Liver (tissue), 9 donors: ENCODE measurements around the gene IFIT1B. TPM values are rescaled to one million over a fixed set of nuclear protein-coding genes. Genes with fewer than 3 reads are reported as not detected.
A peak's percentile ranks its signal among the peaks of the same experiment; 100 is the strongest.

Experiments
- DNase-seq: peaks from one replicate; pipeline ENCODE4 v3.0.0-alpha.2; 2017; ENCODE audit warnings: low spot score
- H3K27ac ChIP-seq, 2 donors: one replicate each; pipeline ENCODE4 v1.7.0; 2013; ENCODE audit warnings: inconsistent platforms in 2 of 2, low read length in 2 of 2, control low read depth in 1 of 2, low read depth in 1 of 2, mild to moderate bottlenecking in 1 of 2
- H3K27me3 ChIP-seq, 4 donors: one replicate each; pipeline versions ENCODE4 v1.6.1 to v1.7.0; 2013; ENCODE audit warnings: low read length in 3 of 4, inconsistent platforms in 1 of 4, mild to moderate bottlenecking in 1 of 4, moderate library complexity in 1 of 4; ENCODE audit not compliant: control insufficient read depth in 4 of 4, insufficient read depth in 4 of 4
- H3K36me3 ChIP-seq, 4 donors: one replicate each; pipeline versions ENCODE4 v1.6.1 to v1.7.0; 2013; ENCODE audit warnings: low read length in 3 of 4, mild to moderate bottlenecking in 3 of 4, low read depth in 1 of 4, moderate library complexity in 1 of 4; ENCODE audit not compliant: control insufficient read depth in 4 of 4, insufficient read depth in 3 of 4
- H3K4me1 ChIP-seq, 4 donors: one replicate each; pipeline versions ENCODE4 v1.6.1 to v1.7.0; 2013; ENCODE audit warnings: low read length in 3 of 4, mild to moderate bottlenecking in 3 of 4, moderate library complexity in 1 of 4; ENCODE audit not compliant: control insufficient read depth in 4 of 4, insufficient read depth in 4 of 4
- H3K4me3 ChIP-seq, 3 donors: one replicate each; pipeline versions ENCODE4 v1.6.1 to v1.7.0; 2013; ENCODE audit warnings: low read length in 3 of 3, control low read depth in 1 of 3, low read depth in 1 of 3, mild to moderate bottlenecking in 1 of 3
- H3K9ac ChIP-seq, 2 donors: one replicate each; pipeline ENCODE4 v1.7.0; 2013; ENCODE audit warnings: low read length in 2 of 2, mild to moderate bottlenecking in 2 of 2, moderate library complexity in 2 of 2, control low read depth in 1 of 2, low read depth in 1 of 2
- H3K9me3 ChIP-seq, 4 donors: one replicate each; pipeline versions ENCODE4 v1.6.1 to v1.7.0; 2013; ENCODE audit warnings: low read length in 3 of 4; ENCODE audit not compliant: control insufficient read depth in 4 of 4
- EGR1 ChIP-seq, 2 donors: IDR thresholded peaks; 2 replicates each; pipeline ENCODE4 v1.6.1; 2016 to 2018; ENCODE audit warnings: antibody characterized with exemption in 2 of 2, low read depth in 2 of 2
- FOXA1 ChIP-seq: IDR thresholded peaks from 2 replicates; pipeline ENCODE4 v1.6.1; 2016; ENCODE audit warnings: antibody characterized with exemption
- FOXA2 ChIP-seq: IDR thresholded peaks from 2 replicates; pipeline ENCODE4 v1.6.1; 2016; ENCODE audit warnings: antibody characterized with exemption
- GABPA ChIP-seq, 2 donors: IDR thresholded peaks in 1 of 2; conservative IDR thresholded peaks in 1 of 2; 2 replicates each; pipeline ENCODE4 v1.6.1; 2016; ENCODE audit warnings: antibody characterized with exemption in 2 of 2, mild to moderate bottlenecking in 1 of 2, moderate library complexity in 1 of 2
- HNF4A ChIP-seq, 2 donors: conservative IDR thresholded peaks; 2 replicates each; pipeline ENCODE4 v1.6.1; 2016; ENCODE audit warnings: antibody characterized with exemption in 2 of 2, mild to moderate bottlenecking in 2 of 2
- HNF4G ChIP-seq: IDR thresholded peaks from 2 replicates; pipeline ENCODE4 v1.6.1; 2016; ENCODE audit warnings: antibody characterized with exemption
- NR2F2 ChIP-seq: IDR thresholded peaks from 2 replicates; pipeline ENCODE4 v1.6.1; 2016; ENCODE audit warnings: antibody characterized with exemption
- RAD21 ChIP-seq, 2 donors: IDR thresholded peaks; 2 replicates each; pipeline ENCODE4 v1.6.1; 2016; ENCODE audit warnings: antibody characterized with exemption in 2 of 2, mild to moderate bottlenecking in 2 of 2
- RXRA ChIP-seq, 2 donors: IDR thresholded peaks; 2 replicates each; pipeline ENCODE4 v1.6.1; 2017 to 2018; ENCODE audit warnings: antibody characterized with exemption in 2 of 2, mild to moderate bottlenecking in 1 of 2
- SP1 ChIP-seq: IDR thresholded peaks from 2 replicates; pipeline ENCODE4 v1.6.1; 2018; ENCODE audit warnings: antibody characterized with exemption, mild to moderate bottlenecking
- TAF1 ChIP-seq: conservative IDR thresholded peaks from 2 replicates; pipeline ENCODE4 v1.6.1; 2016; ENCODE audit warnings: antibody characterized with exemption, mild to moderate bottlenecking
- YY1 ChIP-seq: IDR thresholded peaks from 2 replicates; pipeline ENCODE4 v1.6.1; 2016; ENCODE audit warnings: antibody characterized with exemption, mild to moderate bottlenecking
- whole genome bisulfite sequencing: extraction: QIAGEN DNeasy Blood & Tissue Kit; methylation state at CpG from one replicate; pipeline ENCODE4 v1.1.7; 2013; 5-methylcytosine and 5-hydroxymethylcytosine counted together
- polyA plus RNA-seq, 2 donors: library from polyadenylated mRNA; stranded (reverse) in 1 of 2; unstranded in 1 of 2; fragments of 200-250 nt in 1 of 2; fragments of >200 nt in 1 of 2; fragmentation: Nextera tagmentation in 1 of 2; extraction: Ambion mirVana in 1 of 2; gene quantifications; one replicate each; pipeline versions ENCODE4 v1.2.1 to v1.2.3, GENCODE V29; 2013 to 2015
- total RNA-seq, 2 donors: library from RNA; depleted of rRNA; stranded (reverse); fragments of >200 nt; gene quantifications; one replicate each; pipeline ENCODE4 v1.2.3, GENCODE V29; 2014
- TF ChIP-seq, protein P1 (sequence below): IDR thresholded peaks from 2 replicates; pipeline ENCODE4 v1.6.1; 2016; ENCODE audit warnings: antibody characterized with exemption
- TF ChIP-seq, protein P2 (sequence below): IDR thresholded peaks from 2 replicates; pipeline ENCODE4 v1.6.1; 2016; ENCODE audit warnings: antibody characterized with exemption
- TF ChIP-seq, protein P3 (sequence below): IDR thresholded peaks from 2 replicates; pipeline ENCODE4 v1.6.1; 2016; ENCODE audit warnings: antibody characterized with exemption
- TF ChIP-seq, protein P4 (sequence below): fragments of 150-350 bp; IDR thresholded peaks from 2 replicates; pipeline ENCODE4 v1.5.1; 2017; ENCODE audit warnings: improper control_type of control experiment, low read depth, low read length; ENCODE audit not compliant: missing input control
- donor health status: healthy.
- donor health status: healthy.
- donor health status: healthy.
- donor health status: healthy.
- donor health status: healthy.

Gene IFIT1B
- total and polyA plus RNA-seq, 4 donors: 0.15 to 13.3 TPM; not detected in 2

DNA sequence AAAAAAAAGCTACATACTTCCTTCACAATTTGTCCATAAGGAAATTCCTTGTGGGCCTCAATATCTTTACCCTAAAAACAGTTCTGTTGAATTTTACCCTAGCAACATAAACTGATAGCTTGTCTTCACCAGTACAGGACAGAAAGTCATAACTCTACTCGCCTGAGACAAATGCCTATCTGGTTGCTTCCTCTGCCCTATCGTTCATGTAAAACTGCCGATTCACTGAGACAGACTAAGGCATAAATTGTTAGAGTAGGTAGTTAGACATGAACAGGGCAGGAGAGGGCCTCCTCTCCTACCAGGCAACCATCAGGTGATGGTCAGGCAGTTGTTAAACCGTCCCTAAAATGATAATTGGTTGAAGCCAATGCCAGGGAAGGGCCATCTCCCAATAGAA, 25.1 kb upstream of the IFIT1B start:
- Histone ChIP-seq H3K9me3 (no peaks in the 10 kb centered on the region), H3K4me3 (no peak overlapping the region), H3K27ac (peak overlapping the region in 1 of 2 donors; percentile 88), H3K4me1 (peaks cover 16 to 43% (median 29%) of the 10 kb centered on the region in 4 donors), H3K36me3 (no peaks in the 10 kb centered on the region), H3K27me3 (no peaks in the 10 kb centered on the region), H3K9ac (no peak overlapping the region)
- TF ChIP-seq, protein P1, sequence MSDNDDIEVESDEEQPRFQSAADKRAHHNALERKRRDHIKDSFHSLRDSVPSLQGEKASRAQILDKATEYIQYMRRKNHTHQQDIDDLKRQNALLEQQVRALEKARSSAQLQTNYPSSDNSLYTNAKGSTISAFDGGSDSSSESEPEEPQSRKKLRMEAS: no peak
- TF ChIP-seq, protein P2, sequence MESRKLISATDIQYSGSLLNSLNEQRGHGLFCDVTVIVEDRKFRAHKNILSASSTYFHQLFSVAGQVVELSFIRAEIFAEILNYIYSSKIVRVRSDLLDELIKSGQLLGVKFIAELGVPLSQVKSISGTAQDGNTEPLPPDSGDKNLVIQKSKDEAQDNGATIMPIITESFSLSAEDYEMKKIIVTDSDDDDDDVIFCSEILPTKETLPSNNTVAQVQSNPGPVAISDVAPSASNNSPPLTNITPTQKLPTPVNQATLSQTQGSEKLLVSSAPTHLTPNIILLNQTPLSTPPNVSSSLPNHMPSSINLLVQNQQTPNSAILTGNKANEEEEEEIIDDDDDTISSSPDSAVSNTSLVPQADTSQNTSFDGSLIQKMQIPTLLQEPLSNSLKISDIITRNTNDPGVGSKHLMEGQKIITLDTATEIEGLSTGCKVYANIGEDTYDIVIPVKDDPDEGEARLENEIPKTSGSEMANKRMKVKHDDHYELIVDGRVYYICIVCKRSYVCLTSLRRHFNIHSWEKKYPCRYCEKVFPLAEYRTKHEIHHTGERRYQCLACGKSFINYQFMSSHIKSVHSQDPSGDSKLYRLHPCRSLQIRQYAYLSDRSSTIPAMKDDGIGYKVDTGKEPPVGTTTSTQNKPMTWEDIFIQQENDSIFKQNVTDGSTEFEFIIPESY: no peak
- TF ChIP-seq FOXA1 (no peak), RXRA (IDR thresholded peaks at IDR 0.05) (no peak), FOXA2 (no peak), GABPA (IDR thresholded peaks at IDR 0.05 in 1 of 2, conservative IDR thresholded peaks at IDR 0.05 in 1 of 2) (no peak), HNF4A (conservative IDR thresholded peaks at IDR 0.05) (no peak), RAD21 (IDR thresholded peaks at IDR 0.05) (no peak), NR2F2 (no peak), TAF1 (no peak), HNF4G (no peak)
- TF ChIP-seq, protein P3, sequence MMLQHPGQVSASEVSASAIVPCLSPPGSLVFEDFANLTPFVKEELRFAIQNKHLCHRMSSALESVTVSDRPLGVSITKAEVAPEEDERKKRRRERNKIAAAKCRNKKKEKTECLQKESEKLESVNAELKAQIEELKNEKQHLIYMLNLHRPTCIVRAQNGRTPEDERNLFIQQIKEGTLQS: no peak
- TF ChIP-seq, protein P4, sequence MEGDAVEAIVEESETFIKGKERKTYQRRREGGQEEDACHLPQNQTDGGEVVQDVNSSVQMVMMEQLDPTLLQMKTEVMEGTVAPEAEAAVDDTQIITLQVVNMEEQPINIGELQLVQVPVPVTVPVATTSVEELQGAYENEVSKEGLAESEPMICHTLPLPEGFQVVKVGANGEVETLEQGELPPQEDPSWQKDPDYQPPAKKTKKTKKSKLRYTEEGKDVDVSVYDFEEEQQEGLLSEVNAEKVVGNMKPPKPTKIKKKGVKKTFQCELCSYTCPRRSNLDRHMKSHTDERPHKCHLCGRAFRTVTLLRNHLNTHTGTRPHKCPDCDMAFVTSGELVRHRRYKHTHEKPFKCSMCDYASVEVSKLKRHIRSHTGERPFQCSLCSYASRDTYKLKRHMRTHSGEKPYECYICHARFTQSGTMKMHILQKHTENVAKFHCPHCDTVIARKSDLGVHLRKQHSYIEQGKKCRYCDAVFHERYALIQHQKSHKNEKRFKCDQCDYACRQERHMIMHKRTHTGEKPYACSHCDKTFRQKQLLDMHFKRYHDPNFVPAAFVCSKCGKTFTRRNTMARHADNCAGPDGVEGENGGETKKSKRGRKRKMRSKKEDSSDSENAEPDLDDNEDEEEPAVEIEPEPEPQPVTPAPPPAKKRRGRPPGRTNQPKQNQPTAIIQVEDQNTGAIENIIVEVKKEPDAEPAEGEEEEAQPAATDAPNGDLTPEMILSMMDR: no peak
- WGBS: 71% methylated on average over 4 of the region's 4 CpGs
- no peak for DNase-seq

DNA sequence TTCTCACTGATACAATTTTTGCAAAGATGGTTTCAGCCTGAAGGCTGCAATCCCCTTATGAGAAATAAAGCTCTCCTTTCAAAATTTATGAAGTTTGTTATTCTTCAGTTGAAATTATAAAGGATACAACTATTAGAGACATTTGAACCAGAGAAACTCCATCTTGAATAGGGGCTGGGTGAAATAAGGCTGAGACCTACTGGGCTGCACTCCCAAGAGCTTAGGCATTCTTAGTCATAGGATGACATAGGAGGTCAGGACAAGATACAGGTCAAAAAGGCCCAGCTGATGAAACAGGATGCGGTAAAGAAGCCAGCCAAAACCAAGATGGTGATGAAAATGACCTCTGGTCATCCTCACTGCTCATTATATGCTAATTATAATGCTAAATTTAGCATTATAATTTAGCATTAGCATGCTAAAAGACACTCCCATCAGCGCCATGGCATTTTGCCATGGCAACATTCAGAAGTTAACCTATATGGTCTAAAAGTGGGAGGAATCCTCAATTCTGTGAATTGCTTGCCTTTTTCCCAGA, 22.4 kb upstream of the IFIT1B start:
- no peaks in the 10 kb centered on the region for H3K9me3 ChIP-seq
- 94% methylated on average over 2 of the region's 2 CpGs for WGBS
- no peak overlapping the region for H3K4me3 ChIP-seq
- peaks cover 7 to 20% (median 13%) of the 10 kb centered on the region in 4 donors for H3K4me1 ChIP-seq
- DNase-seq: no peak
- no peaks in the 10 kb centered on the region for H3K36me3 ChIP-seq
- H3K27ac ChIP-seq: no peak overlapping the region
- no peak for TF ChIP-seq HNF4A (conservative IDR thresholded peaks at IDR 0.05)
- TF ChIP-seq NR2F2: peak; percentile 27
- peak in 1 of 2 donors; percentile 24 for TF ChIP-seq RXRA (IDR thresholded peaks at IDR 0.05)
- no peaks in the 10 kb centered on the region for H3K27me3 ChIP-seq
- no peak overlapping the region for H3K9ac ChIP-seq

DNA sequence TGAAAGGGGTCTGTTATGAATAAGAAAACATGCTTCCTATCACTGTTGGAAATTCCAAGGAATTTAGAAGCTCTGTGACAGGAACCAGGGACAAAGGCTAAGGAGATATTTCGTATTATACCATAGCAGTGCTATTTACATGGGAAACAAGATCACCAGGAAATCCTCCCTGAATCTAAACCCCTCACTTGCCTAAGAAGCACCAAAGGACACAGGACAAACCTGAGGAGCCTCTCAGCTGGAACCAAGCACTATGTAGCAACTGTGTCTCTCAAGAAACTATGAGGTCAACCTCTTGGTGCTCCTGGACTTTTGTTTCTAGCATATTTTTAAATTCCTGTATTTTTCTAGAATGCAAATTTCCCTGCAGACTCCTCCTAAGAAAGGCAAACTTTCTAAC, 20.8 kb upstream of the IFIT1B start:
- no peak overlapping the region for H3K4me3 ChIP-seq
- no peak for DNase-seq
- TF ChIP-seq GABPA (IDR thresholded peaks at IDR 0.05 in 1 of 2, conservative IDR thresholded peaks at IDR 0.05 in 1 of 2) (no peak), YY1 (no peak), SP1 (no peak), NR2F2 (no peak), TAF1 (no peak), RAD21 (IDR thresholded peaks at IDR 0.05) (no peak), RXRA (IDR thresholded peaks at IDR 0.05) (no peak), EGR1 (IDR thresholded peaks at IDR 0.05; ENCODE audit: low read depth in 2 of 2) (no peak), FOXA1 (no peak), HNF4G (no peak), FOXA2 (no peak)
- TF ChIP-seq, protein P2: no peak
- TF ChIP-seq, protein P1: no peak
- H3K9ac ChIP-seq: no peak overlapping the region
- peaks cover 0 to 4% (median 4%) of the 10 kb centered on the region in 4 donors for H3K4me1 ChIP-seq
- no peak overlapping the region for H3K27ac ChIP-seq
- no peaks in the 10 kb centered on the region for H3K9me3 ChIP-seq
- H3K36me3 ChIP-seq: no peaks in the 10 kb centered on the region
- WGBS: 71% methylated on average over 1 of the region's 1 CpG
- H3K27me3 ChIP-seq: no peaks in the 10 kb centered on the region
